ENCODE results near the gene MPRIP. TPM values are rescaled to one million over a fixed set of nuclear protein-coding genes. Genes with fewer than 3 reads are reported as not detected.
A peak's percentile ranks its signal among the peaks of the same experiment; 100 is the strongest.

The MPRIP gene
- total RNA-seq, 4 donors from 2014 or later, result 130 to 244 (median 155) TPM

GRCh38 chr17:17167356-17167755 lies 125.1 kb downstream of the MPRIP start:
- no peak for DNase-seq
- intact Hi-C loops (cut with DNase I), result no loop called here
- Histone ChIP-seq H3K27ac (no peak overlapping the region), H3K36me3 (peaks cover 49 to 59% of the 10 kb centered on the region in 2 donors), H3K4me1 (peaks cover 14 to 18% of the 10 kb centered on the region in 2 donors), H3K4me3 (replicated peaks in 1 of 3) (no peak overlapping the region), H3K9me3 (no peaks in the 10 kb centered on the region), H3K27me3 (no peaks in the 10 kb centered on the region)
- 89 to 95% methylated on average over 6 to 10 of the region's 10 CpGs for WGBS, 2 donors
- no peak for TF ChIP-seq CTCF (IDR thresholded peaks at IDR 0.05)
- TF ChIP-seq POLR2A (IDR thresholded peaks at IDR 0.05), result no peak

GRCh38 chr17:17167986-17168385 lies 125.7 kb downstream of the MPRIP start:
- 92 to 94% methylated on average over 8 to 9 of the region's 10 CpGs for WGBS, 2 donors
- Histone ChIP-seq H3K9me3 (no peaks in the 10 kb centered on the region), H3K36me3 (peaks cover 49 to 61% of the 10 kb centered on the region in 2 donors), H3K4me1 (peaks cover 14 to 22% of the 10 kb centered on the region in 2 donors), H3K4me3 (replicated peaks in 1 of 3) (no peak overlapping the region), H3K27me3 (no peaks in the 10 kb centered on the region), H3K27ac (no peak overlapping the region)
- no peak for TF ChIP-seq CTCF (IDR thresholded peaks at IDR 0.05)
- TF ChIP-seq POLR2A (IDR thresholded peaks at IDR 0.05), result no peak
- intact Hi-C loops (cut with DNase I), result no loop called here
- no peak for DNase-seq

GRCh38 chr17:17168401-17168800 lies 126.1 kb downstream of the MPRIP start:
- TF ChIP-seq CTCF (IDR thresholded peaks at IDR 0.05), result no peak
- TF ChIP-seq POLR2A (IDR thresholded peaks at IDR 0.05), result no peak
- H3K36me3 ChIP-seq, result peaks cover 51 to 61% of the 10 kb centered on the region in 2 donors

GRCh38 chr17:17169396-17169795 lies 127.1 kb downstream of the MPRIP start:
- H3K27ac ChIP-seq, result no peak overlapping the region
- H3K9me3 ChIP-seq, result no peaks in the 10 kb centered on the region
- H3K27me3 ChIP-seq, result no peaks in the 10 kb centered on the region
- peaks cover 55 to 61% of the 10 kb centered on the region in 2 donors for H3K36me3 ChIP-seq
- TF ChIP-seq POLR2A (IDR thresholded peaks at IDR 0.05) (no peak), CTCF (IDR thresholded peaks at IDR 0.05) (no peak)
- DNase-seq, result no peak
- 87 to 88% methylated on average over 4 of the region's 4 CpGs for WGBS, 2 donors
- H3K4me1 ChIP-seq, result peaks cover 14 to 22% of the 10 kb centered on the region in 2 donors
- H3K4me3 ChIP-seq (replicated peaks in 1 of 3), result no peak overlapping the region
- intact Hi-C loops (cut with DNase I), result no loop called here

More at GRCh38 chr17:17168401-17168800, 126.1 kb downstream of the MPRIP start:
- no peaks in the 10 kb centered on the region for H3K27me3 ChIP-seq
- H3K4me3 ChIP-seq (replicated peaks in 1 of 3), result no peak overlapping the region
- H3K4me1 ChIP-seq, result peaks cover 14 to 22% of the 10 kb centered on the region in 2 donors
- no peaks in the 10 kb centered on the region for H3K9me3 ChIP-seq
- WGBS, 2 donors, result 94 to 100% methylated on average over 2 to 5 of the region's 5 CpGs
- no peak for DNase-seq
- intact Hi-C loops (cut with DNase I), result no loop called here
- no peak overlapping the region for H3K27ac ChIP-seq

GRCh38 chr17:17170346-17170985 lies 128.2 kb downstream of the MPRIP start:
- H3K27me3 ChIP-seq, result no peaks in the 10 kb centered on the region
- peak overlapping the region in 2 of 3 donors; percentile 25 to 74 for H3K27ac ChIP-seq
- intact Hi-C loops (cut with DNase I), result no loop called here
- DNase-seq, result peak; percentile 74 to 77
- H3K4me1 ChIP-seq, result peaks cover 14 to 22% of the 10 kb centered on the region in 2 donors
- no peaks in the 10 kb centered on the region for H3K9me3 ChIP-seq
- no peak overlapping the region for H3K4me3 ChIP-seq (replicated peaks in 1 of 3)
- WGBS, 2 donors, result 42 to 48% methylated on average over 9 of the region's 9 CpGs
- H3K36me3 ChIP-seq, result peaks cover 58 to 59% of the 10 kb centered on the region in 2 donors
- no peak for TF ChIP-seq CTCF (IDR thresholded peaks at IDR 0.05)
- no peak for TF ChIP-seq POLR2A (IDR thresholded peaks at IDR 0.05)
